Stimulated activated CD4-positive, alpha-beta T cell treated with anti-CD3 and anti-CD28 coated beads, Interleukin-2, amount 100 ng/mL, for 4 hours (primary cell): ENCODE measurements around the gene NCKAP5.
"Not testable (repeated sequence)": the region's sequence is repeated elsewhere in the genome, so short reads cannot be mapped to it uniquely, and the experiment has no call there.

Experiments
- DNase-seq: peaks from one replicate; pipeline ENCODE4 v3.0.0-alpha.2; 2020; ENCODE audit warnings: low read depth

NCKAP5 gene

GRCh38 chr2:133209325-133209724 lies 358.9 kb downstream of the NCKAP5 start:
- DNase-seq = no peak

DNA sequence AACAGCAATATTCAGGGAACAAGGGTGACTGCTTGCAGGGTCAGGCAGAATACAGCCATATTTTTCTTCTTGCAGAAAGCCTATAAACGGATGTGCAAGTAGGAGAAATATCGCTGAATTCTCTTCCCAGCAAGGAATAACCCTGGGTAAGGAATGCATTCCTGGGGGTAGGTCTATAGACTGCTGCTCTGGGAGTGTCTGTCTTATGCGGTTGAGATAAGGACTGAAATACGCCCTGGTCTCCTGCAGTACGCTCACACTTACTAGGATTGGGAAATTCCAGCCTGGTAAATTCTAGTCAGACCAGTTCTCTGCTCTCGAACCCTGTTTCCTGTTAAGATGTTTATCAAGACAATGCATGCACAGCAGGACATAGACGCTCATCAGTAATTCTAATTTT lies 361.6 kb downstream of the NCKAP5 start:
- DNase-seq = not testable (repeated sequence)

GRCh38 chr2:133204421-133204820 lies 363.8 kb downstream of the NCKAP5 start:
- DNase-seq = no peak

- DNase-seq = no peak
Measured at GRCh38 chr2:133200684-133201421, 367.4 kb downstream of the NCKAP5 start.

DNA sequence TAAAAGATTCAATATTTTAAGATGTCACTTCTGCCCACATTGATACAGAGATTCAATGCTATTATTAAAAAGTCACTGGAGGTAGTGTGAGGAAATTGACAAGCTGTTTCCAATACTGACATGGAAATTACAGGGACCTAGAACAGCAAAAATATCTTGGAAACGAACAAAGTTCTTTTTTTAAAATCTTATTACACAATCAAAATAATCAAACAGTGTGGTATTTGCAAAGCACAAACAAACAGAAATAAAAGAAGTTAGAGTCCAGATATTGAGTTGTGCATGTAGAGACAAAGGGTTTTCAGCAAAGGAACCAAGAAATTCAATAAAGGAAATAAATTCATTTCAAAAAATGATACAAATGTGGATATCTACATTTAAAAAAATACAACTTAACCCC lies 369.6 kb downstream of the NCKAP5 start:
- no peak for DNase-seq

DNA sequence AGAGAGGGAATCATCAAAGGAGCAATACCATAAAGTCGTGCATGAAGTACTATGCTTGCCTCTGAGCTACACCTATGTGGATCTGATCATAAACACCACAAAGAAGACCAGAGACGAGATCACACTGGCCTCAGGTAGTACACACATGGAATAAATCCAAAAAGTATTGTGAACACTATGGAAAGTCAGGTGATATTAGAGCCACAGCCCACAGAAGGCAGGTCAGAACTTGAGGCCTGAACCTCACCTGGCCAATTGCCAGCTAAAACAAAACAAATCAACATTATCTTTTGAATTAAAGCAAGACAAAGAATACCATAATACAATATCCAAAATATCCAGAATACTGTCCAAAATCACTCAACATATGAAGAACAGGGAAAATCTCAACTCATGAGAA lies 371.1 kb downstream of the NCKAP5 start:
- no peak for DNase-seq

GRCh38 chr2:133194777-133195335 lies 373.4 kb downstream of the NCKAP5 start:
- DNase-seq = no peak

GRCh38 chr2:133194362-133194655 lies 374.0 kb downstream of the NCKAP5 start:
- DNase-seq = no peak

DNA sequence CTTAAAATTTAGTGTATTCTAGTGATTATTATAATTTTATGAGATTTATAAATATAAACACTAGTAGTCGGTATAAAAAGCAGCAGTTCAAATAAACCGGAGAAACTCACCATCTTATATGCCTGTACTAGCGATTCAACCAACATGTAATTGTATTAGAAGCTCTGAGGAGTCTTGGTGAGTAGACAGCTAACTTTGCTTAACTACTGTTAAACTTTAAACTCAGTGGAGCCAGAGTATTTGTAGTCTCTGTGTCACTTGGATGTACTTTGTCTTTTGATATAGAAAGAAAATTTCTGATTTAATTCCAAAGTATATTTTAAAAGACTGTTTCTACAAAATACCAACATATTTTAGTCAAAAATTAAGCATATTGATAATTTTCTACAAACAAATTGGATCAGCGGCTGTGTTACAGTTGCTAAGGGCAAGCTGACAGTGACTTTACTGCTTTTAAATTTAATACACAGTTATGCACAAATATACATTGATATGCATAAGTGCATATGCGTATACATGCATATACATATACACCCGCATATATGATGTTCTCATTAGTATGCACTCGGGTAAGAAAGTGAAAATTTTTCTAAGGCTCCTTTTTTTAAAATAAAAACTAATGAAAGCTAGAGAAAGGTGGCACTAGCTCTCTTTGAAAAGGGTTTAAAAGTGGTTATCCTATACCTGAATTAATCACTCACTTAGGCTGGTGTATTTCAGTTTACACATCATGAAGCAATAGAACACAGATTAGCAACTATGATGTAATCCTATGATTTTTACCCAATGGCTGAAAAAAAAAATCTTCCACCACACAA lies 374.5 kb downstream of the NCKAP5 start:
- DNase-seq = no peak

- DNase-seq = no peak
Measured at GRCh38 chr2:133192028-133192427, 376.2 kb downstream of the NCKAP5 start.

DNA sequence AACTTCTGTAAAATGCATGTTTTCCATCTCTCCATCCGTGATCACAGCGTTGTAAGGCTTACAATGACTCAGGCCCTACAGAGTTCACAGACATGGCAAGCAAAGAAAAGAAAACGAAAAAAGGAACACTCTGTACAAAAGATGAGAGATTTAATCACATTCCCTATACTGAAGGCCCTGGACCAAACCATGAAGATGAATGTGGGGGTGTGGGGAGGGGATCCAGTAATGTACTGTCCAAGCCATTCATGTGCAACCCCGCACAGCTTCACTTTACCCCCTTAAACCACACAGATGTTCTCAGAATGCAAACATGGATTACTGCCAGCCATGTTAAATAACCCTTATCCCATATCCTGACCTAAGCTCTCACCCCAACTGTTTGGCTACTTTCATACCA lies 391.1 kb downstream of the NCKAP5 start:
- no peak for DNase-seq

DNA sequence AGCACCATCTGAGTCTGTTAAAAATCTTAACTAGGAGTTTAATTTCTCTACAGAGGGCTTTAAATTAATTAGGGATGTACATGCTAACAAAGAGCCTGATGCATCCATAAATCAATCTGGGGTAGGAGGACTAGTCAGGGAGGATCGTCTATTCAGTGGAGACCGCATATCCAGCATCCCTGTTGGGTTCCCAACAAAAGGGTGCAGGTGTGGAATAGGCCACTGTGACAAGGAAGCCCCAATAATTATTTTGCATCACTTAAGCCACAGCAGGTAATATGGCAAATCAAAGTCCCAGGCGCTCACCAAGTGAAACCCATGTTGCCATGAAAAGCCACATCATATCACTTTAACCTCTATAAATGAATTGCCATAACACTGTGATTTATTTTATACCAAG lies 392.3 kb downstream of the NCKAP5 start:
- DNase-seq = no peak

DNA sequence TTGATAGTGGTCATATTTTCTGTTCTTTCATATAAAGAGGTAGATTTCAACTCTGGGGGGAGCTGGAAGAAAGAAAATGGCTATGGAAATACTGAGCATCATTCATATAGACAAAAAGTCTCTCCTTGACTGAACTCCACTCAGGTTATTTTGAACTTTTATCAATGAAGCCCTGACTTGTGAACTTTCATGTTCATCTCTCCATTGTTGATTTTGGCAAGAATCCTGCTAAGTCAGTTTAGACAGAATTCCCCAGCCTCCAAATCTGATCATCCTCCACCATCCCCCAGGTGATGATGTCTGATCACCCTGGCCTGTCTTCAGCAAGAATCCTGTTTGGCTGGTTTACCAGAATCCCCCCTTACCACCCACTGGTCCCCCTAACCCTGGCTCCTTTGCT lies 395.0 kb downstream of the NCKAP5 start:
- no peak for DNase-seq

GRCh38 chr2:133171393-133172004 lies 396.8 kb downstream of the NCKAP5 start:
- DNase-seq = no peak

DNA sequence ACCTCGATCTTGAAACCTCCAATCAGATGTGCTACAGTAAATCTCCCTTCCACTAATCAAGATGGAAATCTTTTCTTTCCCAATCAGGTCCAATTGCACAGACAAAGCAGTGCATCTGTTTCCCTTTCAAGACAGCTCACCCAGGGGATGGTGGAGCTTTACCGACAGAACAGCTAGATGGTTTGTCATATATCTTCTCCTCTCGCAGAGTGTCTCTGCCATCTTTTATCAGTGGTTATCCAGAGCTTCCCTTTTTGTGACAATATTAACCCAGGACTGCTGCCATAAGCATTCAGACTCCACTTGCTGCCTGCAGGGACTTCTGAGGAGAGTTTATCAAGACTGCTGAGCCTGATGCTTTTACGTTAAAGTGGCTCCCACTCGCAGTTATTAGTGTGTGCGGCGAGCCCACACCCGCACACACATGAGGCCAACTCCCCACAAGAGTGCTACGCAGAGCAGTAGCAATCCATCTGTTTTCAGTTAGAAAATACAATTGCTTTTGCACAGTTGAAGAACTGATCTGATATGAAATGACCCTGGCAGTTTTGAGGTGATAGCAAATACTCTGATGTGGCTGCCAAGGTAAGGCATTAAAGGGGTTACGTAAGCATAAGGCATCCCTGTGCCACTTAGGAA lies 398.9 kb downstream of the NCKAP5 start:
- no peak for DNase-seq

DNA sequence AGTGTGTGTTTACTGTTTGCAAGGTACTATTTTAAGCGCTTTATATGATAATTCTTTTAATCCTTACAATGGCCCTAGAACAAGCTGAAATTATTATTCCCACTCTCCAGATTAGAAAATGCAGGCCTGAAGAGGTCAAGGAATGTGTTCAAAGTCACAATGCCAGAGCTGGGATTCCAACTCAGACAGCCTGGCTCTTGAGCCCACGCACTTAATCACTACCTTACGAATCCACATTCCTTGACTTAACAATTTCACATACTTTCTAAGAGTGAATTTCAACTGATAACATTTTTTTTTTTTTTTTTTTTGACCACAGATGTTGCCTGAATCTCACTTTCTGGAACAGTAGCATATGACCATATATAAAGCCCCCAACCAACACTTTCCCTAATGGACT lies 400.3 kb downstream of the NCKAP5 start:
- DNase-seq = no peak

DNA sequence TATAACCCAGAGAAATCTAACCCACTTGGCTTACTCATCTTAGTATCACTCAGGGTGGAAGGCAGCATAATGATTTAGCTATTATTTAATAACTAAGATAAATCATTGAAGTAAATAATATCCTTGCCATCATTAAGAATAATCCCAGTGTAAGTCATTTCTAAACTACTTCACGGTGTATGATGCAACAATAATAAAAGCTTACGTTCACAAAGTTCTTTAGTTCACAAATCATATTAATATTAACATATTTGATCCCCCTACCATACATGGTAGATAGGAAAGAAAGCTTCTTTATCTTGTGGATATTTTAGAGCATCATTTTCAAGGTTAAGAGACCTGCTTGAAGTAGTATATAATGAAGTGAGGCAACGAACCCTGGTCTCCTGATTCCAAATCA lies 401.0 kb downstream of the NCKAP5 start:
- no peak for DNase-seq

- no peak for DNase-seq
Measured at GRCh38 chr2:133166031-133166430, 402.2 kb downstream of the NCKAP5 start.

DNA sequence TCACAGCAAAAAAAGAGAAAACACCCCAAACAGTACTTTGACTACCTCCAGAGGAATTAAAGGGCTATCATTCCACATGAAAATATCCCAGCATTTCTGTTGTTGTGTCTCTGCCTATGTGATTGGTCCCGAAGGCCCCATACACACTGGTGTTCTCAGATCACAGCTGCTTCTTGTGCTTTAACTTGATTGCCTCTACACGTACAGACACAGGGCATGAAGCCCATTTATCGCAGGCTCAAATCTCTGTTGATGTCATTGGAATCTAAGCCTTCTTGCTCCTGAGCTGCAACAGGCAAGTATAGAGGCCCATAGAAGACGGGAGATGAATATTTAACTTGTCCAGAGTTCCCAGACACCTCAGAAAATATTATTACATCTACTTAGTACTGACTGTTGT lies 405.2 kb downstream of the NCKAP5 start:
- no peak for DNase-seq

DNA sequence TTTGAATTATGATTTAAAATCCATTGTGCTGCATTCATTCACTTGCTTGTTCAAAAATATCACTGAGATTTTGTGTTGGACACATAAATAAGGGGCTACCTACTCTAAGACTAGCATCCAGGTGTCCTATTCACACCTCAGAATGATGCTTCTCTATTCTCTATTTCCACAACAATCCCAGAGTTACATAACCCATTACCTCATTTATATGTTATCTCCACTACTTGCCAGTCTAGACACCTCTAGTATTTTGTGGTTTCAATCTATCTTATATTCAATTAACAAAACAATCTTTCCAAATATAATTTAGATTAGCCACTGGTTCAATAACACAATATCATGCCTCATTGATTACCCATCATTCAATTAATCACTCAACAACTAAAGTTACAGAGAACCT lies 409.8 kb downstream of the NCKAP5 start:
- no peak for DNase-seq

GRCh38 chr2:133158024-133158423 lies 410.2 kb downstream of the NCKAP5 start:
- DNase-seq = no peak

- no peak for DNase-seq
Measured at GRCh38 chr2:133157141-133157540, 411.1 kb downstream of the NCKAP5 start.

GRCh38 chr2:133152801-133153200 lies 415.5 kb downstream of the NCKAP5 start:
- DNase-seq = no peak
